ENCODE results near the gene SLC2A4.

GRCh38 chr17:7326186-7326585 is 44.7 kb downstream of the SLC2A4 start:
- TF ChIP-seq CTCF (IDR thresholded peaks at IDR 0.05; ENCODE audit: insufficient read depth, low read depth, low read length) (no peak), EZH2 (IDR thresholded peaks at IDR 0.05; ENCODE audit: insufficient read depth, low read length) (no peak)

Measured in astrocyte (in vitro differentiated cells and primary cell).